Omental fat pad (tissue), 4 donors: ENCODE data around the gene CLEC11A. TPM values are rescaled to one million over a fixed set of nuclear protein-coding genes. Genes with fewer than 3 reads are reported as not detected.

Experiments
- ATAC-seq: fragments of 150-250 bp; one replicate; pipeline ENCODE4 v1.9.1; 2016; ENCODE audit warnings: mild to moderate bottlenecking, moderate library complexity; ENCODE audit not compliant: low FRiP score
- DNase-seq: peaks from one replicate; pipeline ENCODE4 v3.0.0-alpha.2; 2019; ENCODE audit warnings: low spot score
- total RNA-seq, 4 donors: library from RNA; depleted of rRNA; stranded (reverse); fragments of >200 nt; gene quantifications; one replicate each; pipeline ENCODE4 v1.1.0, GENCODE V29; 2016
- TF ChIP-seq, protein P1 (sequence below), 3 donors: fragments of 450-650 bp; IDR thresholded peaks; one replicate each; pipeline ENCODE4 v1.5.1; 2016 to 2017; ENCODE audit warnings: antibody characterized with exemption in 3 of 3, mild to moderate bottlenecking in 3 of 3, moderate library complexity in 2 of 3

Gene CLEC11A
- total RNA-seq, 4 donors from 2014 or later: 17.1 to 32.0 (median 21.9) TPM

DNA sequence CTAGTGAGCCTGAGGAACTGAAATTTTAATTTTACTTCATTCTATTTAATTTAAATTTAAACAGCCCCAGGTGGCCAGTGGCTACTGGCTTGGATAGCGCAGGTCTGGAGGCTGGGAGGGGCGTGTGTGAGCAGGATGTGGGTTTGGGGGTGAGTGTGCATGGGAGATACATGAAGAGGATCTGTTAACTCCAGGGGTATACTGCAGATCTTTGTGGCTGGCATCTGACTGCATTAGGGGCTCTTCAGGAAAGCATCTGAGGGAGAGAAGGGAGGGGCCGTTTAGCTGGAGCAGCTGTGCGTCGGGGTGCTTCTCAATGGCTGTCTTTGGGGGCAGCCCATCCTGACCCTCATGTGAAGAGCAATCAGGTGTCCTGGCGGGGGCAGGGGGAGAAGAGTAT is 10.3 kb upstream of the CLEC11A start:
- DNase-seq (no peak), ATAC-seq (no peak)
- TF ChIP-seq, protein P1, sequence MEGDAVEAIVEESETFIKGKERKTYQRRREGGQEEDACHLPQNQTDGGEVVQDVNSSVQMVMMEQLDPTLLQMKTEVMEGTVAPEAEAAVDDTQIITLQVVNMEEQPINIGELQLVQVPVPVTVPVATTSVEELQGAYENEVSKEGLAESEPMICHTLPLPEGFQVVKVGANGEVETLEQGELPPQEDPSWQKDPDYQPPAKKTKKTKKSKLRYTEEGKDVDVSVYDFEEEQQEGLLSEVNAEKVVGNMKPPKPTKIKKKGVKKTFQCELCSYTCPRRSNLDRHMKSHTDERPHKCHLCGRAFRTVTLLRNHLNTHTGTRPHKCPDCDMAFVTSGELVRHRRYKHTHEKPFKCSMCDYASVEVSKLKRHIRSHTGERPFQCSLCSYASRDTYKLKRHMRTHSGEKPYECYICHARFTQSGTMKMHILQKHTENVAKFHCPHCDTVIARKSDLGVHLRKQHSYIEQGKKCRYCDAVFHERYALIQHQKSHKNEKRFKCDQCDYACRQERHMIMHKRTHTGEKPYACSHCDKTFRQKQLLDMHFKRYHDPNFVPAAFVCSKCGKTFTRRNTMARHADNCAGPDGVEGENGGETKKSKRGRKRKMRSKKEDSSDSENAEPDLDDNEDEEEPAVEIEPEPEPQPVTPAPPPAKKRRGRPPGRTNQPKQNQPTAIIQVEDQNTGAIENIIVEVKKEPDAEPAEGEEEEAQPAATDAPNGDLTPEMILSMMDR (IDR thresholded peaks at IDR 0.05): no peak

DNA sequence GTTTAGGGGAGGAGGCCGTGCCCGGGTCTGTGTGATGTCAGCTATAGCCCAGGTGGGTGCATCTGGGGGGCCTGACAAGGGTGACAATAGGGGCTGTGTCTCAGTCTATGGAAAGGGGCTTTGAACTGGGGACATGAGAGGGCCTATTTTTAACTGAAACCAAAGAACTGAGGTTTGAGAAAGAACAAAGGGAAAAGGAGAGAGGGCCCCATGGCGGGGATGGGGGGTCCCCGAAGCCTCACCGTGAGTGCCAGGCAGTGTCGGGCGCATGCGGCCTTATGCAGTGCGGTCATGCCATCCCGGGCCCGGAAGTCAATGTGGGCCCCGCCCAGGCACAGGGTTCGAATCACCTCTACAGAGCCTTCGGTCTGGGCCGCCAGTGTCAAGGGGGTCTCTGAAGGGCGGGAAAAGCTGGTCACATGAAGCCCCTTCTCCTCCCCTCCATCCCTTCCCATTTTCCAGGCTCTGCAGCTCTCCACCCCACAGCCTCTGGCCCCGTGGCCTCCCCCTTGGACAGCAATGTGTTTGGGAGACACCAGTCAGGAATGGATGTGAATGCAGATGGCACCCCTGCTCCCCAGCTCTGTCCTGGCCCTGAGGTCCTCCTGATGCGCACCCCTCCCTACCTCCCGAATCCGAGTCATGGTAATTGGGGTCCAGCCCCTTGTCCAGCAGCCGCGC is 9.5 kb upstream of the CLEC11A start:
- no peak for DNase-seq
- no peak for ATAC-seq
- TF ChIP-seq, protein P1 (IDR thresholded peaks at IDR 0.05): no peak

DNA sequence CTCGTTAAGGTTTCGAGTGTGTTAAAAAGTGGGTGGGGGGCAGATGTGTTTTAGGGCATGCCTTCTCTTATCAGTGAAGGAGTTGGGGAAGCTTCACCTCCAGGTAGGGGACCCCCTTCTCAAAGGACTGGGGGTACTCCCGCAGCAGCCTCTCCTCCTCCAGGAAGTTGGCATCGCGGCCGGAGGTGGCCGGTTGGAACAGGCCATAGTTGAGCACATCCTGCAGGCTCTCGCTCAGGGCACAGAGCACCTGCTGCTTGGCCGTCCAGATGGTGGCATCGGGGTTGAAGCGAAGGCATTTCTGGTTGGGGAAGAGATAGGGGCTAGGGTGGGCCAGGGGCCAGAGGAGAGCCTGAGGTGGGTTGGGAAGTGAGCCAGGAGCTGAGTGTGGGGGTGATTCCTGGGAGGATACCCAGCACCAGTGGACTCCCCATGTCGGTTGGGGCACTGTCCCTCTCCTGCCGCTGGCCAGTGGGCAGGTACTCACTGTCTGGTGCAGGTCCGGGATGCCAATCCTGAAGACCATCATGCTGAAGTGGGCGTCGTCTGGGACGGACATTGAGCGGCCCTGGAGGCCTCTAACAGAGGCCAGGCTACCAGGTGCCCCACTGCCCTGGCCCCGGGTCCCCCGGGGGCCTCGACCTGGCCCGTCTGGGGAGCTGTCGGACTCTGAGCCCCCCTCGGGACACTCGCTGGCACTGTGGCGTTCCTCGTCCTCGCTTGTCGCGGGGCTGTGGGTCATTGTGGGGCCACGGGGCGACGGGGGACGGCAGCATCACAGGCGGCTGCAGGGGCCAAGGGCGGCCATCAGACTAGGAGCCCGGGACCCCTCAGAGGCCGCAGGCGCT is 6.8 kb upstream of the CLEC11A start:
- ATAC-seq (no peak), DNase-seq (no peak)
- TF ChIP-seq, protein P1 (IDR thresholded peaks at IDR 0.05): no peak

DNA sequence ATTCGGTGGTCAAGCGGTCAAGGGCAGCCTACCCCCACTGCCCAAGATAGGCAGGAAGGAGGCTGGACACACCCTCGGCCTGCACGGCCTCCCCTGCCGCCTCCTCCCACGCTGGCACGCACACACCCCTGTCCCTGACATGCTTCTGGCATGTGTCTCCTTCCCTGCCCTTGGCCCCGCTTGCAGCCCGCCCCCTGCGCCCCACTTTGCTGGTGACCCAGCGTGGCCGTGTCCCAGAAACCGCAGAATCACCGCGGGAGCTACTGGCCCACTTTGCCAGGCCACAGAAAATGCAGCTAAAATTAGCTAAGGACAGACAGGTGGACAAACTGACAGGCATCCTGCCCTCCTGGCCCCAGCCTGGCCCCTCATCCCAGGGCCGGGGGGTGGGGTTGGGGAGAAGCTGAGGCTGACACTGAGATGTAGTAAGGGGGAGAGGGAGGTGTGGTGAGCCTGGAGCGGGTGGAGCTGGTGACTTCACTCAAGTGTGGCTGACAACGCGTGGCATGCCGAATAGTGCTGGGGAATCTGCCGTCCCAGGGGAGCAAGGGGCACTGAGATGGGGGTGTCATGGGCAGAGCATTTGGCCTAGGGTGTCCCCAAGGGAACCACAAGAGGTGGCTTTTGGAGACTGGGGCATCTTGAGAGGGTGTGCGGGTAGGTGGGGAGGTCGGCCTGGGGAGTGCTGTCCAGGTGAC is 6.0 kb upstream of the CLEC11A start:
- DNase-seq (no peak), ATAC-seq (no peak)
- TF ChIP-seq, protein P1 (IDR thresholded peaks at IDR 0.05): no peak

DNA sequence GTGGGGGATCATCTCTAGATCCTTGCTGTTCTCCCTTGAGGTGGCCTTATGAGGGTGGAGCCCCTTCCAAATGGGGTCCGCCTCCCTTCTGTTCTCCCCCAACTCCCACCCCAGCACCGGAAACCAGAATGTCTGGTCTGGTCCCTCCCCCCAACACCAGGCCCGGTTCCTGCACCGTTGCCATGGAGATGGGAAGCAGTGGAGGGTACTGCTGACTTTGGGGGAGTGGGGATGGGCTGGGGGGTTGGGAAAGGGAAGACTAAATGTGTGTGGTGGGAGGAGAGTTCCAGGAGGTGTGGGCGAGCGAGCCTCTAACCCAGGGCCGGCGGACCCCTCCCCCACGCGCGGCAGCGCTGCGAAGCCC is 5.3 kb upstream of the CLEC11A start:
- ATAC-seq: no peak
- no peak for DNase-seq
- TF ChIP-seq, protein P1 (IDR thresholded peaks at IDR 0.05): no peak

DNA sequence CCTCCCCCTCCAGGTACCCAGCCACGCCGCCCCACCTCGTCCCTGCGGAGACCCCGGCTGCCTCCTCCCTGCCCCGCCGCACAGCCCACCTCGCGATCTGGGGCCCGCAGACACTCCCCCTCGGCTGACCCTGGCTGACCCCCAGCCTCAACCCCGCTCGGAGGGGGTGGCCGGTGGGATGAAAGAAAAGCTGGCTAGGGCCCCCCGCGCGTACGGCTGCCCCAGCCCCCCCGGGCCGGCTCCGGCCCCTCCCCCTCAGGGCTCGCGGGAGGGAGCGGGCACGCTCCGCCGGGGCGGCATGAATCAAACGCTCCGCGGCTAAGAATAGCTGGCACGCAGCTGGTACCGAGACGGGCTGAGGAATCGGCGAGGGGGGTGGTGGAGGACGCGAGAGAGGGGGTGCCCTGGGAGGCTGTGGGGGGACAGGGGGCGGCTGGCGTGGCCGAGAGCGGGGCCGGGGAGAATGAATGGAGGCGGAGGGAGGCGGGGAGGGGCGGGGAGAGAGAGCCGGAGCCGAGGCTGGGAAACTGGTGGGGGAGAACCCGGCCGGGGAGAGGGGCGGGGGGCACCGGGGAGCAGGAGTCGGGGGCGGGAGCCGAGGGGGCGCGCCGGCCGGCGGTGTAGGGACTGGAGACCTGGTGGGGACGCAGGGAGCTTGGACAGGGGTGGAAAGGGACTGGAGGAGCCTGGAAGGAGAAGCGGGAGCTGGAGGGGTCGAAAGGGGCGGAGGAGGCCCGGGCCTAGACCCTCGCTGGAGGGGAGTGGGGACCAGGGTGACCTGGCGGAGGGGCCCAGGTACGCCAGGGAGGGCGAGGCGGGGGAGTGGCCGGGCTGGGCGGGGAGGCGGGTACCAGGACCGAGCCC is 4.7 kb upstream of the CLEC11A start:
- DNase-seq: no peak
- TF ChIP-seq, protein P1 (IDR thresholded peaks at IDR 0.05): no peak
- no peak for ATAC-seq
